Amniotic stem cell (primary cell): ENCODE data around the gene INO80.

Experiments used
- DNase-seq: peaks from one replicate; lab custom pipeline; 2025; lab: John Stamatoyannopoulos, UW

INO80 gene

DNA sequence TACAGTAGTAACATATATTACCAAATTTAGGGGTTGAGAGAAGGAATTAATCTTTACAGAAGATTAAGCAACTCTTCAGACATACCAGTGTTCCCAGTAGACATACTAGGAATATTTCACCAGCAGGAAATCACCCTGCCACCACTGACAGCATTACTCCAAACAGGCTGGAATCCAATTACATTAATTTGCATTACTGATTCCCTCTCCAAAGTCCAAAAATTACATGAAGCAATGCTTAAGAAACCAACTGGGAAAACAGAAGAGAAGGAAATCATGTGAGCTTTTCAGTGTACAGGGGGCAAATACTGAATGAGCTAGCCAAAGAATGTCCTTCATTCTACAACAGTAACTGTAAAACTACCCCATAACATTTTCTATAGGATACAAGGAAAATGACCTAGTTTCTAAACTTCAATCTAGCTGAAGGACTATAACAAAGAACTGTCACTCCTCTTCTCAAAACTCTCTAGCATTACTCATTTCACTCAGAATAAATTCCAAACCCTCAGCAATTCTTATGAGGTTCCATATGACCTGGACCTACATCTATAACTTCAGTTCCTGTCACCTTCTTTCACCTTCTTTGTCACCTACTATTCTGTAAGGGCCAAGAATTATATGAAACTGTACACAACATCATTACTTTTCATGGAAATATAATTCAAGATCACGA, 72.7 kb downstream of the INO80 start:
- peak; percentile 1 for DNase-seq

- DNase-seq: no peak
Measured at GRCh38 chr15:41042851-41043250, 73.2 kb downstream of the INO80 start.

DNA sequence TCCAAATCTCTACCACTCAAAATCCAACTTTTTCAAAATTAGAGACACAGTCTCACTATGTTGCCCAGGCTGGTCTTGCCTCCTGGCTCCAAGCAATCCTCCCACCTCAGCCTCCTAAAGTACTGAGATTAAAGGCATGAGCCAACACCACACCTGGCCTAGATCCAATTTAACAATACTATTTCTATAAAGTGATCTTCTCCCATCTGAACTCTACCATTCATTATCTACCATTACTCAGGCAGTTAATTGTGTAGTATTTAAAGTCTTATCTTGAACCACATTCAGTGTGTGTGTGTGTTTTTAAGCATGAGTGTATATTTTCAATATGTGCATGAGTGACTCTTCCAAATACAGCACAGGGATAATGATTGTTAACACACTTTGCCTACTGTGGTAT, 77.0 kb downstream of the INO80 start:
- no peak for DNase-seq

GRCh38 chr15:41032079-41032328, 84.1 kb downstream of the INO80 start:
- no peak for DNase-seq

DNA sequence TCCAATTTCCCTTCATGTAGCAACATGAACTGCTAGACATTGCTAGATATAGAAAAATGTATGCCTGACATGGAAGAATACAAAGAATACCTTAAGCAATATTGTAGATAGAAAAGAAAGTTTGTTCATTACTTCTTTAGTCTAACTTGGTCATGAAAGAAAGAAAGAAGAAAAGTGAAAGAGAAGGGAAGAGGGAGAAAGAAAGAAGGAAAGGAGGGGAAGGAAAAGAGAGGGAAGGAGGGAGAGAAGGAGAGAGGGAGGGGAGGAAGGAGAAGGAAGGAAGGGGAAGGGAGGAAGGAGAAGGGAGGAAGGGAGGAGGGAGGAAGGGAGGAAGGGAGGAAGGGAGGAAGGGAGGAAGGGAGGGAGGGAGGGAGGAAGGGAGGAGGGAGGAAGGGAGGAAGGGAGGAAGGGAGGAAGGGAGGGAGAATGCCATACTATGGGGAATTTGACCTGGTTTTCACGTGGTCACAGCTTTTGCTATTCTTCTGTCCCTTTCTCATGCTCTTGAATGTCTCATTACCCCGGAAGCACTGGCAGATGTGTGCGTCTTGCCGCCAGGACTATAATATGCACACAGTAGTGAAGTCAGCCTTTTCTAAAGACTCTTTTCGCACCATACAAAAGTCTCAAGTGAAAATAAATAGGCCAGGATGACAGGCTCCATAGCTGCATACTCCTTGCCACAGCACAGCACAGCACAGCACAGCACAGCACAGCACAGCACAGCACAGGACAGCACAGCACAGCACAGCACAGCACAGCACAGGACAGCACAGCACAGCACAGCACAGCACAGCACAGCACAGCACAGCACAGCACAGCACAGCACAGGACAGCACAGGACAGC, 84.6 kb downstream of the INO80 start:
- no peak for DNase-seq

DNA sequence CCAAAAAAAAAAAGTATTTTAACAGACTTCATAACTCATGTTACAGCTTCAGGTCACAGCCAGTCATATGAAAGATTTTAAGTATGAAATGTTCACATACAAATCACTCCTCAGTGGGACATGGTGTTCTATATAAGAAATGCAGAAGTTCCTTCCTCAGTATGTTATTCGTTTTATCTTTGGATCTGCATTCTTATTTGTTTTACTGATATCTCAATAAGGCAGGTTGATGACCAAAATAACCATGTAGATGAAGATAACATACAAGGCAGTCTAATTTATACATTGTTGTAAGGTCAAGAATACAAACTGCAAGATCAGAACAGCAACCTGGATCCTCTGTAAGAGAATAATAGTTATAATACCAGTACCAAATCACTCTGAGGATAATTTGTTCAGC, 87.2 kb downstream of the INO80 start:
- no peak for DNase-seq

DNA sequence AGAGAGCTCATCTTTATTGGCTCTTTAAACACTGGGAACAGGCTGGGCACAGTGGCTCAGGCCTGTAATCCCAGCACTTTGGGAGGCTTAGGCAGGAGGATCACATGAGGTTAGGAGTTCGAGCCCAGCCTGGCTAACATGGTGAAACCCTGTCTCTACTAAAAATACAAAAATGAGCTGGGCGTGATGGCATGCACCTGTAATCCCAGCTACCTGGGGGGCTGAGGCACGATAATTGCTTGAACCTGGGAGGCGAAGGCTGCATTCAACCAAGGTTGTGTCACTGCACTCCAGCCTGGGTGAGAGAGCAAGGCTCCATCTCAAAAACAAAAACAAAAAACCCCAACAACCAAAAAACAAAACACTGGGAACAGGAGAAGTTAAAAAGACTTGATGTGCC, 90.7 kb downstream of the INO80 start:
- DNase-seq: no peak

DNA sequence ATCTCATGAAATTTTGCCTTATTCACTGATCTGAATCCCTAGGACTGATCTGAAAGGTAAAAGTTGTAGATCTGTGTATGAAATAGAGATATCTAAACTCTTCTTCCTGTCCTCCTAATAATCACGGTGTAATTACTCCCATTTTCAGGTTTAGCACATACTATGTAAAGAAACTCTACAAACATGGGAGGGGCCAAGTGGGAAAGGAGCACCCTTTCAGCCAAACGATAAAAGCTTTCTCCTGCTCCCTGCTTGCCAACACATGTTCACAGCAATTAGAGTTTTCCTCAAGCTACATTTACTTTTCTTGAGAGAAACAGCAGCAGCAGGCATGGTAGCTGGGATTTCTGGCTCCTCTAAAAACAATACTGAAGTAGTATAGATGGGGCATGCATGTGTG, 91.2 kb downstream of the INO80 start:
- no peak for DNase-seq

DNA sequence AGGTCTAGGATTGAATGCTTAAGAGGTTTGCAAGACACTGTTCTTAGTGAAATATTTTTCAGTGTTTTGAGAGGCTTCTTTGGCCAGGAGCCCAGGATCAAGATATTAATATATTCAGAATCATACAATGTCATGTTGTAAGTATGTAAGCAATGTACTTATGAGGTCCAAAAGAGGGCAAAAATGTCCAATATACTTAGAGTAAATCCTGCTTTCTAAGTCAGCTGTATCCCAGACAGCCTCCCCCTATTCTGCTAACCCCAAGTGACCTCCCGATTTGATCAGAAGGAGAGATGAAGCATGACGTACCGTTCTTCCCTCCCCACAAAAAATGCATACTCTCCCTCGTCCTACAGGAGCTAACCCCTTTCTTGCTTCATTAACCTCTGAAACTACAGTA, 91.9 kb downstream of the INO80 start:
- DNase-seq: peak; percentile 61

DNA sequence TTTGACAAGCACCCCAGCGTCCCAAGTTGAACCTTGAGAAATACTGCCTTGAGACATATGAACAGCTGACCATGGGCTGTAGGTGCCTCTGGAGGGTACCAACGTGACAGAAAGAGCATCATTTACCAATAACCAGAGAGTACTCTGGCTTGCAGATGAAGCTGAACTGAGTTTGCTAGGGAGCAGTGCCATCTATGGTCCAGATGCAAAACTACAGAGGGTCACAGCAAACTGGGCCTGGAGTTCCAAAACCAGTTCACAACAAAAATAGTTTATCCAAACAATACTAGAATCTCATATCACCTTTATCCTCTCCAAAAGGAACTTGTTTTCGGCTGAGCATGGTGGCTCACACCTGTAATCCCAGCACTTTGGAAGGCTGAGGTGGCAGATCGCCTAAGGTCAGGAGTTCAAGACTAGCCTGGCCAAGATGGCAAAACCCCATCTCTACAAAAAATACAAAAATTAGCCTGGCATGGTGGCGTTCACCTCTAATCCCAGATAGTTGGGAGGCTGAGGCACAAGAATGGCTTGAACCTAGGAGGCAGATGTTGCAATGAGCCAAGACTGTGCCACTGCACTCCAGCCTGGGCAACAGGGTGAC, 93.5 kb downstream of the INO80 start:
- DNase-seq: peak; percentile 15

DNA sequence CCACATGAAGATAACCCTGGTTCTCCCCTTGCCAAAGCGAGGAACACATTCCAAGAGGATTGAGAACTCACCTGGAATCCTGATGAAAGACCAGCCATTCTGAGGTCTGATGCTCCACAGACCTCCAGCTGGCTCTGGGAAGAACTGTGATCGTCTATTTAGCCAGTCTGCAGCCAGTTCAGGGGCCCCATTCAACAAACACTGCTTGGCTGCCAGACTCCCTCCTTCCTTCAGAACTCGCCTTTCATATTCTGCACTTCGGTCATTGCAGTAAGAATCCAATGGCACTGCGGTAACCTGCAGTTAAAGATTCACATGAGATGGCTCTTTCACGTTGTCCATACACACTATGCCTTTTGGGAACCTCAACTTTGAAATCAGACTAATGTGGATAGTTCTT, 95.3 kb downstream of the INO80 start:
- DNase-seq: no peak

GRCh38 chr15:41020311-41020710, 95.8 kb downstream of the INO80 start:
- no peak for DNase-seq

GRCh38 chr15:41019174-41019573, 96.9 kb downstream of the INO80 start:
- DNase-seq: no peak

GRCh38 chr15:41018534-41018933, 97.5 kb downstream of the INO80 start:
- no peak for DNase-seq

GRCh38 chr15:41017066-41017735, 98.9 kb downstream of the INO80 start:
- DNase-seq: no peak

- DNase-seq: no peak
Measured at GRCh38 chr15:41013691-41014414, 102.2 kb downstream of the INO80 start.

- DNase-seq: no peak
Measured at GRCh38 chr15:41011055-41011815, 104.8 kb downstream of the INO80 start.

GRCh38 chr15:41010345-41010744, 105.7 kb downstream of the INO80 start:
- DNase-seq: no peak

DNA sequence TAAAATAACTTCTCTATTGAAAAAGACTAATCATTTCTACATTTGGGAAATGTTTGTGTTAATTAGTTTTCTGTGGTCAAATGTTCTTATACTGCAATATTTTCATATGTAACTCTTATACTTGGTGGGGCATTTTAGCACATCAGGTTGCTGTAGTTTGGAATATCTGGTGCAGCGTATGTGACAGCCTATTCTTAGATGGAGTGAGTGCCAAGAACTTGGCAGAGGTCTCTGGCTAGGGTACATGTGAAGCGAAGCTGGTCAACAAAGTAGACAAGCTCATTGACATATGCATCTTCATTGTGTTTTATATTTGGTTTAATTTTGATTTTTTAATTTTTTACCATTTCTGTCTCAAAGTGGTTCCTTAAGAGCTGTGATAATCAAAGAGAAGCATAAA, 109.6 kb downstream of the INO80 start:
- DNase-seq: no peak

- no peak for DNase-seq
Measured at GRCh38 chr15:41004490-41004889, 111.6 kb downstream of the INO80 start.

GRCh38 chr15:41001524-41002214, 114.4 kb downstream of the INO80 start:
- DNase-seq: no peak
